HG02759 (cell line): ENCODE results near the gene VDR.

Source experiments
- ATAC-seq: cut with Tn5 transposase; IDR thresholded peaks from one replicate; pipeline ENCODE4 v1.9.1; 2021; ENCODE audit warnings: mild to moderate bottlenecking, moderate library complexity; ENCODE audit not compliant: unreplicated experiment

Gene VDR

DNA sequence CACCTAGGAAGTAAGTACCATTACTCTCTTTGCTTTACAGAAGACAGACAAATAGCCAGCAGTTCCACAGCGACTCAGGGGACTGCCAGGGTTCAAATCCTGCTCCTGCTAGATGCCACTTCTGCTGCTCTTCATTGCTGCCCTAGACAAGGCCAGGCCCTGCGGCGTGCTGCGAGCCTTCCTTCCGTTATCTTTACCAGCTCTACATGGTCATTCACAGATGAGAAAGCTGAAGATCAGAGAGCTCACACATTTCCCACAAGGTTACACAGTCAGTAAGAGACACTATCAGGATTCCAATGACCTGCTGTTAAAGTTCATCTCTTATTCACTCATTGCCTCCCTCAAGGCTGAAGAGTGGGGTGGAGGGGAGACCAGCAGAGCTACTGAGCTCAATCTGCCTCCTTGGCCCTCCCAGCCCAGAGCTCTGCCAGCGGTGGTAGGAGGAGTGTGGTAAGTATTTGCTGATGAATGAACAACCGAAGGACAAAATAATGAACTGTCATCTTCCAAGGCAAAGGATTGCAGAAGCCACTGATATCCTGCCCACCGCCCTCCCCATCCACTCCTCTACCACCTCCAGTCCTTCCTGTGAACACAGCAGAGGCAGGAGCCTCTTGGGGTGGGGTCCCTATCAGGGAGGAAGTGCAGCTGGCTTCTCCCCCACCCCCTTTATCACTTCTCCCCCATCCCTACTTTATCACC, 70.4 kb downstream of the VDR start:
- ATAC-seq: no peak

DNA sequence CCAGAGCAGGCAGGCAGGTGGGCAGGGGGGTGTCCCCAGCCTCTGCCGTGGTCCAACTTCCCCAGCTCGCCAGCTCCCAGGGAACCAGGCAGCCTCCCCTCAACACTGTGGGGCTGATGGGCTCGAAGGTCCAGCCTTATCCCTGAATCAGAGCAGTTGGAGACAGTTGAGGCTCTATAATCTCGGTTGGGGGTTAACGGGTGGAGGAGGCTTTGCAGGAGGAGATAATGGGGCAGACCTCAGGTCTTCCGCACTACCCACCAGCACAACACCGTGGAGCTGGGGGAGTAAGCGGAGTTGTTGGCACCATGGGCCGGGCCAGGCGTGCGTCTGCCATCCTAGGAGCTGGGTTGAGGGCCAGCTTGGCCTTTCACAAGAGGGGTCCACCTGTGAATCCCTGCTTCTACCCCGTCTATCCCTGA, 71.2 kb downstream of the VDR start:
- ATAC-seq: no peak

DNA sequence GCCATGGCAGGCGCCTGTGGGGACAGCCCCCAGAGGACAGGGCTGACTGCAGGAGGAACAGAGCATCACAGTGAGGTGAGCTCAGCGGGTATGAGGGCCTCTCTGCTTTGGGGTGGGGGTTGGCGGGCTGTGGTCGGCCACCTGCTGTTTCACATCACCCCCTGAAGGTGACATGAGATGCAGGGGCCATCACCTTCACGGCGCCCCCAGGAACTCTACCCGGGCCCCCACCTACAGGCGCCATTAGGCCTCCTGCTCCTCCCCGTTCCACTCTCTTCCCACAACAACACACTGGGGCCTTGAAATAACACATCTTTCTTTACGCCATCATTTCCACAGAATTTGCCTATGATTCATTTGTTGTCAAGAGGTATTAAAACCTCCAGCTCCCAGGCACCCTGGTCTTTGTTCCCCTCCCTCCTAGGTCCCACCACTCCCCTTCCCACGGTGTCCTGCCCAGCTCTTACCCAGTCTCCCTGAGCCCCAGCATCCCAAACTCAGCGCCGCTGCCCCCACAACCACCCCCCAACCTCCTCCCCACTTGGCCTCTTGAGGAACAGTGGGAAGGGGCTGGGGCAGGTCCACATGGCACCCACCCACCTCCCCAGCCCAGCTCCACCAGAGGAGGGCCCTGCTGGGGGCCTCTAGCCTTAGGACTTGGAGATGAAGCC, 72.4 kb downstream of the VDR start:
- ATAC-seq: peak; percentile 29

DNA sequence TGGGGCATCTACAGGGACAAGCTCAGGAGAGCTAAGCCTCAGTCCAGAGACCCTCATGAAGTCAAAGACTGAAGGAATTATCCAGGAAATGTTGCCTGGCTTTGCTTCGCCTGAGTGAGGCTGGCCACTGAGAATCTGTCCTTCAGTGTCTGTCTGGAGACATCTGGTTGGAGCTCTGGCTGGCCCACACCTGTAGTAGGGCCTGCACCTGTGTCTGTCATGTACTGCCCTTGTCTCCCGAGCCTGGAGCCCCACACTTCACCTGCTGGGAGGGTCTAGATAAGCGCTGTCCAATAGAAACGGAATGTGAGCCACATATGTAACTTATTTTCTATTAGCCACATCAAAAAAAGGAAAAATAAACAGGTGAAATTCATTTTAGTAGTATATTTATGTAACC, 75.2 kb downstream of the VDR start:
- ATAC-seq: no peak

DNA sequence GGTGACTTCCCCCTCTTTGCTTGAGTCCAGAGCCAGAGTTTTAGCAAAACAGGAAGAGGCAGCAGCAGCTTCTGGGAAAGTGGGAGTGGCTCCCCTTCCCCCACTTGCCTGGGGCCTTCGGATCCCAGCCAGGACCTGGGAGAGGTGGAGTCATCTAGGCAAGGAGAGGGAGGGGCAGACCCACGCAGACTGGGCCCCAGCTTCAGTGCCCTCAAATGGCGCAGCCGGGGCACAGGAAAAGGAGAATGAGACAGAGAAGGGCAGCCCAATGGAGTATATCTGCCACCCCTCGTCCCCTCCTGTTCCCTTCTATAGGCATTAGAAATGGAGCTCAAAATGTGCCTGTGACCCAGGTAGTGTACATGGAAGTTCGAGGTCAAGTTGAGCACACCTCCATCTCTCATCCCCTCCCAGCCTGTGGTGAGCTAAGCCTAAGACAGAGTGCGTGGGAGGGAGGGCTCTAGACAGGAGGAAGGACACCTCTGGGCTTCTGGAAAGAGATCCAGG, 75.8 kb downstream of the VDR start:
- ATAC-seq: no peak

DNA sequence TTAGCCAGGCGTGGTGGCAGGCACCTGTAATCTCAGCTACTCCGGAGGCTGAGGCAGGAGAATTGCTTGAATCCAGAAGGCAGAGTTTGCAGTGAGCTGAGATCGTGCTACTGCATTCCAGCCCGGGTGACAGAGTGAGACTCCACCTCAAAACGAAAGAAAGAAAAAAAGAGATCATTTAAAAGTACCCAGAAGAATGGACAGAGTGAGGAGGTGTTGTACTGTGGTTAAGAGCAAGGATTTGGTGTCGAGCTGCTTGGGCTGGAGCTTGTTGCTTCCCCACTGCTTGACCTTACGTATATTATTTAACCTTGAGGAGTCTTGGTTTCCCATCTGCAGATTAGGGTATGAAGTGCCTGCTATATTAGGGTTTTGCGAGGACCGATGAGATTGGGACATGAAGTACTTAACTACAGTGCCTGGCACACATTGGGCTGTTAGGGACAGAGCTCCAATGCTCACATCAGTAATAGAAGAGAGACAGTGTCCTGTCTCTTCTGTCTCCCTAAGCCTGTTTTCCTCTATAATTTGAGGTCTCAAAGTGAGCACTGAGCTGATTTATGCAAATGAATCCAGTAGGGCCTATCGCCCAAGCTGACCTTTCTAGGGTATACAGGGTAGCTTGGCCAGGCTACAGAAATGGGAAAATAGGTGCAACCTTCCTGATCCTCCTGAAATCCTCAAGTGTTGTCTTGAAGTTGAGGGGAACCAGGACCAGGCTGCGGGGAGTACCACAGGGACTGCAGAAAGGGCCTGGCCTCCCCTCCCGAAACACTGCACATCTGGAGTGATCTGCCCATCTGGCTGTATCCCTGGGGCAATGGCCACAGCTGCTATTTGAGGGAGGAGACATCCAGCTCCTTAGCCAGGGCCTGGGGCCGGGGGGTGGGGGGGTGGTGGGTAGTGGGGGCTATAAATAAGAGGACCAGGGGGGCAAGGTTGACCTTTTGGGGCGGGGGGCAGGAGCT, 76.5 kb downstream of the VDR start:
- no peak for ATAC-seq

DNA sequence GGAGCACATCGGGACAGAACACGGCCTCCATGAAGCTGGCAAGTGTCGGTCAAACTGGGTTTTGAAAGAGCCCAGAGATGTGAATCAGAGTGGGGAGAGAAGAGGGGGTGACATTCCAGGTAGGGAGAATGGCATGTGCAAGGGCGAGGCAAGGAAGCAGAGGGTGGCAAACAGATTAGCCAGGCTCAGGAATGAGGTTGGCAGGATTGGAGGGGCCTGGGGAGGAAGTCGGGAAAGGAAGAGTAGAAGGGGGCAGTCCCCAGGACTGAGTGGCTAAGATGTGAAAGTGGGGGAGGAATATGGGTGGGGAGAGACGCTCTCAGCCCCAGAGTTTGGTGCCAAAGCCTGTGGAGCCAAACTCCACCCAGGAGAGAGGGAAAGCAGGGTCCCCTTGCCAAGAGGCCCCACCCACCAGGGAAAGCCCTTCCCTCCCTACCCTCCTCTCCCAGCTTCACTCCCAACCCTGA, 79.6 kb downstream of the VDR start:
- ATAC-seq: no peak

DNA sequence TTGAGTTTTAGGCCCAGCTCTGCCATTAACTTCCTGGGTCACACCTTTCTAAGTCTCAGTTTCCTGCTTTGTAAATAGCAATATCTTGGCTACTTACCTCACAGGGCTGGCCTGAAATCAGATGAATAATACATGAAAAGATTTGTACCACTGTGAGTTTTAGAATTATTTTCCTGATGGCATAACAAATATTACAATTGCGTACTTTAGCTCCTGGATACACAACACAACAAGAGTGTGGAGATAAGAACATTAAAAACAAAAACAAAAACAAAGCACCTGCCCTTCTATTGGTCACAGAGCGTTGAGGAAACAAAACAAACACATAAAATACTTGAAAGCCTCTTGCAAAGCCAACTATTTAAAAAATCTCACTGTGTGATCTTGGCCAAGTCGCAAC, 80.2 kb downstream of the VDR start:
- ATAC-seq: no peak

DNA sequence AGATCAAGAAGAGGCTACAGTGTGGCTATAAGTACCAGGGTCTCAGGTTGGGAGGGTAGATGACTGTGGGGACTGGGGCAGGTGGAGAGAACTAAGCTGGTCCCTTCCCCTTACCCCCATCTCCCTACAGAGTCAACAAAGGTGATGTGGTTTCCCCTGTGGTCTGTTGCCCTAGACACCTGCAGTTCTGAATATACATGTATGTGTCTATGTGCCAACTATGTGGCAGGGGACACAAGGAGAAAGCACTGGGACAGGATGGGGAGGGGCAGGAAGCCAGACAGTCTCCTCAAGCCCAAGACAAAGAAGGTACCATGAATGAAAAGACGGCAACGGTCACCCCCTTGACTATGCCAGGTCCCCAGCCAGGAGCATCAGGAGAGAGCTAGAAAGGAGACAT, 80.6 kb downstream of the VDR start:
- ATAC-seq: no peak

DNA sequence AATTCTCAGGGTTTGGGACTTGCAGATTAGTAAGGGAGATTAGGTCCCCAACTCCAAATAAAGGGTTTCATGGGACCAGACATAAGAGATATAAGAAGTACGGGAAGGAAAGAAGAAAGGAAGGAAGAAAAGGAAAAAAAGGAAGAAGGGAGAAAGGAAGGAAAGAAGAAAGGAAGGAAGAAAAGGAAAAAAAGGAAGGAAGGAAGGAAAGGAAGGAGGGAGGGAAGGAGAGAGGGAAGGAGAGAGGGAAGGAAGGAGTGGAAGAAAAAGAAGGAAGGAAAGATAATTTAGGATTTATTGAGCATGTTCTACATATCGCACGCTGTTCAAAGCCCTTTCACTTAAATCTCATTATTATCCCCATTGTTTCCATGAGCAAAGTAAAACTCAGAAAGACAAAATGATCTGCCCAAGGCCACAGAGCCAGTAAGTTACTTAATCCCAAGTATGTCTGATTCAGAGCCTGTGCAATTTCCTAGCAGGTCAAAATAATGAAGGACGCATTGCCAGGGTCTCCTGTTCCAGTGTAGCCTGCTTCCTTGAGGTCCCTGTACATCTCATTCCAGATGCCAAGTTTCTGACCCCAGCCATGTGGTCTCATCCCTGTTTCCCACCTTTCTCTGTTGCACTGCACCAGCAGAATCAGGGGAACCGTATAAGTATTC, 81.2 kb downstream of the VDR start:
- ATAC-seq: no peak

DNA sequence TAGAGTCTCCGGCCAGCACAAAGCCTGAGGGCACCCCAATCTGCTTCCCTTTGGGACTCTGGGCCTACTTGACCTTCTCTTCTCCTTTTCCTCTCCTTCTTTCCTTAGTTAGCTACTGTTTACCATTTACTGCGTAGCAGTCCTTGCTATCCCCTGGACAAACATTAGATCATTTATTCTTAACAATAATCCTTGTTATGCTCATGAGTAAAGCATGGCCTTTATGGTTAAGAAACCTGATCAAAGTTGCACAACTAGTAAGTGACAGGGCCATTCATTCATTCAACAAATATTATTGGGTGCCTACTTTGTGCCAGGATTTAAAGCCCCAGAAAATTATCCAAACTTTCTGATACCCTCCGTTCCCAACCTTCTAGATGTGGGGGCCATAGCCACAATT, 81.9 kb downstream of the VDR start:
- no peak for ATAC-seq

DNA sequence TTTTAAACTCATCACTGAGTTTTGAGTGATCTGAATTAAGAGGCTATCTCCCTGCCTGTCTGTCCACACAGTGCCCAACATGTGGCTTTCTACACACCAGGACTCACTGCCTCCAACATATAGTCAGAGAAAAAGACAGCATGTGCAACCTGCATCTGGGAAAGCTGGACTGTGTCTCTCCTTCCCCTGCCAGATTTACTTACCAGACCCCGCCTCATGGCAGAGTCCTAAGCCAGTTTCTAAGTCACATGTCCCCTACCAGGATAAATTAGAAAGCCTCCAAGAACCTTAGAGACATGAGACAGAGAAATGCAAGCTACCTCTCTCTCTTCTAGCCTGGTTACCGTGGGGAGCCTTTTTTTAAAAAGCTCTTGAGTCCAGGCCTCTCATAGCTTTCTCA, 82.4 kb downstream of the VDR start:
- no peak for ATAC-seq

DNA sequence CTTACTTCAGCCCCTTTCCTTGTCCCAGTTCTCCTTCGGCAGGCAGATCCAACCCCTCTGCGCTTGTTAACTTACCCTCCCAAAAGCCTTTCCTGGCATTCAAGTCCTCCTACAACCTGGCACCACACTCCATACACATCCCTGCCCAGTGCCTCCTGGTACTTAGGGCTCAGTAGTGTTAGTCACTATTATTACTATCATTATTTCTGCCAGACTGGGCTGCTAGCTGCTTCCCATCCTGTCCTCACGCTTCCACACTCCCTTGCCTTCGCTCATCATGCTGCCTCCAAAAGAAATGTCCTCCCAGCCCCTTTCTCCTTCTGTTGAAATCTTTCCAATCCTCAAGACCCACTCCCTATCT, 83.5 kb downstream of the VDR start:
- no peak for ATAC-seq

DNA sequence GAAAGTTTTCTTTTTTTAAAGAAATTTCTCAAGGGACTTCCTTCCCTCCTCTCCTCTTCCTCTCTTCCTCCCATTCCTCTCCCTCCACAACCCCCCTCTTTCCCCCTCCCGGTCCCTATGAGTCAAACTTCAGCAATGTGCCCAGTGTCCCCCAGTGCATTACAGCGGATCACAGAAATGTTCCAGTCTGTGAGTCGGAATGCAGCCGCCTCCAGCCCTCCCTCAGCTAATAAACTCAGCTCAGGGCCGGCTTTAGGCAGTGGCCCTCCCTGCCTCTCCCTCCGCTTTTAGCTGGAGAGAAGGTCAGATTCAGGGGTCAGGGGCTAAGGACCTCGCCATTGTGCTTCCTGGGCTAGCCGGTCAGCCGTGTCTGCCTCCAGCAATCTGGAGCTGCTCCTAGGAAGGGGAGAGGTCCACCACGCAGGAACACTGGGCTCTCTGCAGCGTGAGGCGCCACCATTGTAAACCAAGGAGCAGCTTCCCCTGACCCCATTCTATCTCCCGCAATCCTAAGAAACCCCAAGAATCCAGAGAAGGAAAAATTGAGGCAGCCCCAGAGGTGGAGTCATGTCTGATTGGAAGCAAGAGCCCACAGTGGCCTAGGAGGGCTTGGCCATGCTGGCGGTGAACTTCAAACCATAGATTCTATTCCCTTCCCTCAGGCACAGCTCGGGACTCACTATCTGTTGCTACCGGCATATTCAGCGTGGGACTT, 84.0 kb downstream of the VDR start:
- no peak for ATAC-seq

DNA sequence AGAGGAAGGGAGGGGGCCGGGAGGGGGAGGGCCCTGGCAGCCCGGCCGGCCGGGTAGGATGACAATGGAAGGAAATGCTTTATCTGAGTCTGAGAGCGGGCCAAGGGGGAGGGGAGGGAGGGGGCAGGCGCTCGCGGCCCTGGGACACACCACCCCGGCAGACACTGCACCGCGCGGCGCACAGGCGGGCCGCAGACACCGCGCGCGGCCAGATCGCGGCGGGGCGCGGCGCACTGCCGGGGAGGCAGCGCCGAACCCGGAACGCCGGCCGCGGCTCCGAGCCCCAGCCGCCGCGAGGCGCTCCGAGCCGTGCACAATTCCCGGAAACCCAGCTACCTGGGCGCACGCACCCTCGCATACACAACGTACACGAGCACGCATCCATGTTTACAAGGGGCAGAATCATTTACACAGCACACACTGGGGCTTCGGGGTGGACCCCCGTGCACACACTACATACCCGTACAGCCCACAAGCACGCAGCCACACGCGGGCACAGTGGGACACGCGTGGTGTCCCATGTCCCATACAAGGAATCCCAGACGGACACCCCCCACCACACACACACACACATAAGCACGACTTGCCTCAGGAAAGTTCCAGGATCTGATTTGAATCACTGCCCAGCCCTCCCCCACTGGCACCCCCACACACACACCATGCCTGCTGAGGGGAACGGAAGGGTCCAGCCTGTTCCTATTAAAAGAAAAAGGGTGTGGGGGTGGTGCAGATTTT, 84.7 kb downstream of the VDR start, which contains the start of gene HDAC7:
HDAC7 (minus strand) TSS at position 8 of the 735 bp plus-strand sequence. CDS start 118 bp downstream, outside the sequence.
- ATAC-seq: peak; percentile 42

DNA sequence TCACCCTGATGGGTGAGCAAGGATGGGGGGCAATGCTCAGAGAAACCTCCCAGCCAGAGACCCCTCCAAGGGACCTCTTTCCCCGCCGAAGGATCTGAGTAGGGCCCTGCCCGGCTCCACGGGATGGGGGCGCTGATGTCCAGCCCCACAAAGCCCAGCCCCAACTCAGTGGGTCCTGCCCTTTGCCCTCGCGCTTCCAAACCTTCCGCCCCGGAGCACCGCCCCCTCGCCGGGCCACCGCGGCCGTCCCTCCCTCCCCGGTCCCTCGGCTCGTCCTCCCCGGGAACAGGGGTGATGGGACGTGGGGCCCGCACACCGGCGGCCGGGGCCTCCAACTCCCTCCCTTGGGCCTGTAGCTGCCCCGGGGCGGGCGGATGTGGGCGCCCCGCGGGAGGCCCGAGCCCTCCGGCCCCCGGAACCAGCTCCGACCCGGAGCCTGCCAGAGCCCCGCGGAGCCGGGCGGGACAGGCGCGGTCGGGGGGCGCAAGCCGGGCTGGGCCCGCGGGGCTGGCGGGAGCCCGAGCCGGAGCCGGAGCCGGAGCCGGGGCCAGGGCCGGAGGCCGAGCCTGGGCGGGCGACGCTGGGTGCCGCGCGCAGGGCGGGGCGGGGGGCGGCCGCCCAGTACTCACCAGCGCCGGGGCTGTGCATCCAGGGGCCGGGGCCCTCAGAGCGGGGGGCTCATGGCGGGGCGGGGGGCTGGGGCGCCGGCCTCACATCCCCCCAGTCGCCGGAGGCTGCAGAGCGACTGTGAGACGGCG, 85.5 kb downstream of the VDR start:
- peak; percentile 36 for ATAC-seq

DNA sequence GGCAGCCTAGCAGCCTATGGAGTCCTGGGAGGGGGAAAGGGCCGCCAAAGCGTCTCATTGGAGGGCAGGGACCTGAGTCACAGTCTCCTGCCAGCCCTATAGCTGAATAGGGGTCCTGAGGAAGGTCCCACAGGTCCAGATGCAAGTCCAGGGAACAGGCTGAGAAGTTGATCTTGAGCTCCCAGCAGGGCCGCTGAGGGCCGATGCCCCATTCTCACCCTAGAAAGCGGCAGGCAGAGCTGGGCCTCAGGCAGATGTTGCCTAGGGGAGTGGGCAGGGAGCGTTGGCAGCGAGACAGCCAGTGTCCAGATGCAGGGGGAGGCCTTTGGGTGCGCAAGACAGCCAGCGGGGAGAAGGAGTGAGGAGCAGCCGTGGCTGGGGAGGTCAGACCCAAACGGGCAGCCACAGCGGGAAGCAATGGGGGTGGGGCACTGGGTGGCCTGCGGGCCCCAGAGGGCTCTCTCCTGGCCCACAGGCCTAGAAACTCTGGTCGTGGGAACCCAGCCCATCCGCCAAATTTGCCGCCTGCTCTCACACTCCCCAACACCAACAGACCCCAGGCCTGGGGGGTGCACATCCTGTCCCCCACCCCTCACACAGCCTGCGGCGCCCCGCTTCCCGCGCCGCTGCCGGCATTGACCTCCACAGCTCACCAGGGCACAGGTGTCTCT, 86.2 kb downstream of the VDR start:
- ATAC-seq: peak; percentile 4

DNA sequence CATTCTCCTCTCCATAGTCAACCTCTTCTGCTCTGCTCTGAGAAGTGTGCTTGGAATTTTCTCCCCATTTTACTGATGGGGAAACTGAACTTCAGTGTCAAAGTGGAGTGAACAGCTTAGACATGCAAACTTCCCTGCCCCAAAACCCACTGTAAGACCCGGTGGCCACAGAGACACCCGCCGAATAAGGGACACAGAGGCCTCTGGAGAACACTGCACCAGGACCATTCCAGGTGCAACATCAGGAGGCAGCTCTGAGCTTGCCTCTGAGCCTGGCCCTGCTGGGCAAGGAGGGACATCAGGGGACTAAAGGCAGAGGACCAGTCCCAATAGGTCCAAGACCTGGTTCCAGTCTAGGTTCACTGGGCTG, 86.8 kb downstream of the VDR start:
- ATAC-seq: no peak
